Activated T-helper 1 cell treated with anti-CD3 and anti-CD28 coated beads, Interleukin-12 subunit alpha, Interleukin-12 subunit beta, Interleukin-2, Interleukin-4 antibody, amounts not matched to agents 30 ng/mL and 10 ng/mL and 1 ng/mL, durations not matched to agents 14 hours and 24 hours and 36 hours (primary cell): ENCODE data around the gene LAMA5. TPM values are rescaled to one million over a fixed set of nuclear protein-coding genes. Genes with fewer than 3 reads are reported as not detected.

Experiments
- DNase-seq: peaks from one replicate; pipeline ENCODE4 v3.0.0; 2021; ENCODE audit warnings: low spot score
- H3K27ac Mint-ChIP-seq: one replicate; pipeline ENCODE4 v1.8.0; 2021; ENCODE audit warnings: mild to moderate bottlenecking, mixed read lengths
- H3K27me3 Mint-ChIP-seq: one replicate; pipeline ENCODE4 v1.8.0; 2022; ENCODE audit warnings: mild to moderate bottlenecking, moderate library complexity, mixed read lengths; ENCODE audit not compliant: insufficient read depth
- H3K36me3 Mint-ChIP-seq: one replicate; pipeline ENCODE4 v1.8.0; 2021; ENCODE audit warnings: low read depth, mixed read lengths
- H3K4me1 Mint-ChIP-seq: one replicate; pipeline ENCODE4 v1.8.0; 2021; ENCODE audit warnings: low read depth, mixed read lengths
- H3K4me3 Mint-ChIP-seq: one replicate; pipeline ENCODE4 v1.8.0; 2021; ENCODE audit warnings: mild to moderate bottlenecking, moderate library complexity, mixed read lengths
- H3K9me3 Mint-ChIP-seq: one replicate; pipeline ENCODE4 v1.8.0; 2021; ENCODE audit warnings: mixed read lengths
- intact Hi-C: fragments of 100-400 bp; cut with micrococcal nuclease; formaldehyde crosslinking; loops from one replicate; pipeline ENCODE4 v1.15.1; 2024
- total RNA-seq: library from RNA; stranded (reverse); gene quantifications from 2 replicates; pipeline ENCODE4 v1.2.3, GENCODE V29; 2022

The LAMA5 gene
- total RNA-seq, 1 donor from 2014 or later = 0.83 TPM

DNA sequence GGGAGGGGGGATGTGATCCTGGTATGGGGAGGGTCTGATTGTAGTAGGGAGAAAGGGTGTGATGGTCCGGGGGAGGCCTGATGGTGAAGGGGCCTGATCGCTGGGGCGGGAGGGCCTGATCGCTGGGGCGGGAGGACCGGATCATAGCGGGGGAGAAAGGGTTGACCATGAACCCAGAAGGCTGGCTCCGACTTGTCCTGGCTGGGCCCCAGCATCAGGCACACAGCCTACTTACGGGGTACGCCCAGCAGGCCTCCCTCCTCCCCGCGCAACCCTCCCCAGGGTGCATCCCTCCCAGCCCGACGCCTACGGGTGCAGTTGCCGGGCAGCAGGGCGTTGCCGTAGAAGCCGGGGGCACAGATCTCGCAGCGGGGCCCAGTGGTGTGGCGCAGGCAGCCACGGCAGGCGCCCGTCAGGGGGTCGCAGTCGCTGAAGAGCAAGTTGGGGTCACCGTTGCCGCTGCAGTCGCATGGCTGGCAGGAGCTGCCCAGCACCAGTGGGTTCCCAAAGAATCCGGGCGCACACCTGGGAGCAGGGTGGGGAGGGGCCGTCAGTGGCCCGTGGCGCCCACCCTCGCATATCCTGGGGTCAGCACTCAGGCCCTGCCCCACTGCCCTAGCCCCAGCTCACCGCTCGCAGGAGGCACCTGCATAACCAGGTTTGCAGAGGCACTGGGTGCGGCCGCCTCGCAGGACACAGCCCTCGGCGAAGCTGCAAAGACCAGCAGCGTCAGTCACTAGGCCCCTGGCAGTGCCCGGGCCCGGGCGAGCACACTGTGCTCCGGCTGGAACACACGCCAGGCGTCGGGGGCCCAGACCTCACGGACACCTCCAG, 43.7 kb downstream of the LAMA5 start:
- Mint-ChIP-seq H3K36me3 (no peaks in the 10 kb centered on the region), H3K9me3 (no peaks in the 10 kb centered on the region), H3K27ac (no peak overlapping the region), H3K4me1 (no peaks in the 10 kb centered on the region), H3K4me3 (no peak overlapping the region), H3K27me3 (no peaks in the 10 kb centered on the region)
- DNase-seq = no peak
- intact Hi-C loops = no loop called here

DNA sequence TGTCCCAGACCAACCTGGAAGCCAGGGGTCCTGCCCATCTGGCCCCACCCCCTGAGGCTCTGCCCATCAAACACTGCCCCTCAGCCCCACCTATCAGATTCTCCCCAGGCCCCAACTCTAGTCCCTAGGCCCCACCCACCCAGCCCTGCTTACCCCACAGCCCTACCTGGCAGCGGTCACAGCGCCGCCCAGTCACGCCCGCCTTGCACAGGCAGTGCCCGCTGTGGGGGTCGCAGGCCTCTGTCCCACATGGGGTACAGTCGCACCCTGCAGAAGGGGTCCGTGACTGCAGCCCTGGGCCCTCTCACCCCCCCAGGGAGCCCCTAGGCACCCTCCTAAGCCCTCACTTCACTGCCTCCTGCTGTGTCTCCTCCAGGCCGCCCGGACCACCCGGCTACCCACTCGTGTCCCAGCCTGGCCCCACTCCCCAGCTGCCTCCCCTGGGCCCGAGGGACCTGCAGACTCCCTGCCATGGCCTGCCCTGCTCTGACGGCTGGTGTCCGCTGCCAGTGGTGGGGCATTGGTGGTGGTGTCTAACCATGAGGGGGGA, 44.5 kb downstream of the LAMA5 start:
- Mint-ChIP-seq H3K27me3 (no peaks in the 10 kb centered on the region), H3K9me3 (no peaks in the 10 kb centered on the region), H3K4me3 (no peak overlapping the region), H3K36me3 (no peaks in the 10 kb centered on the region), H3K27ac (no peak overlapping the region), H3K4me1 (no peaks in the 10 kb centered on the region)
- intact Hi-C loops = no loop called here
- DNase-seq = no peak

DNA sequence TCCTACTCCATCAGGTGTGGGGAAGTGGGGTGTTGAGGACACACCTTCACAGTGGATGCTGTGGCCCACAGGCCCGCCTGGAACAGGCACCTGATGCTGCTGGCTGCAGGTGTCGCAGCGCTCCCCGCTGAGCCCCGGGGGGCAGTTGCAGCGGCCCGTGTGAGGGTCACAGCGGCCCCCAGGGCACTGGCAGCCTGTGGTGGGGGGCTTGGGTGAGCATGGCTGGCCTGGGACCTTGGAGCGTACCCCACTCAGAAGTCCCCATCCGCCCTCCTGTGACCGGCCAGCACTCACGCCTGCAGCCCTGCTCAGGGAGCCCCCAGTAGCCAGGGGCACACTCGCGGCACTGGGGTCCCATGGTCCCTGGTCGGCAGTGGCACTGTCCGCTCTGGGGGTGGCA, 45.1 kb downstream of the LAMA5 start:
- Mint-ChIP-seq H3K4me3 (no peak overlapping the region), H3K27ac (no peak overlapping the region), H3K4me1 (no peaks in the 10 kb centered on the region), H3K27me3 (no peaks in the 10 kb centered on the region), H3K36me3 (no peaks in the 10 kb centered on the region), H3K9me3 (no peaks in the 10 kb centered on the region)
- DNase-seq = no peak
- intact Hi-C loops = loop anchor here (1.0 kb wide), 1 partner anchor 19 kb away; no protein-coding TSS in a partner anchor

DNA sequence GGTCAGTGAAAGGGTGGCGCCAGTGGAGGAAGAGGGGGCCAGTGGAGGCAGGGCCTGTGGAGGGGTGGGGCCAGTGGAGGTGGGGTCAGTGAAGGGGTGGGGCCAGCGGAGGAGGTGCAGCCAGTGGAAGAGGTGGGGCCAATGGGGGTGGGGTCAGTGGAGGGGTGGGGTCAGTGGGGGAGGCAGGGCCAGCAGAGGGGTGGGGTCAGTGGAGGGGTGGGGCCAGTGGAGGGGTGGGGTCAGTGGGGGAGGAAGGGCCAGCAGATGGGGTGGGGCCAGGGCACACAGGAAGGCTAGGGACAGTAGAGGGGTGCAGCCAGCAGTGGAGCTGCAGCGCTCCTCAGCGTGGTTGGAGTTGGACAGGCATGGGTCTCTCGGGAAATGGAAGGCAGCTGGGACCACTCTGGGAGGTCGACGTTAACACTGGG, 45.6 kb downstream of the LAMA5 start:
- intact Hi-C loops = loop anchor here (1.0 kb wide), 1 partner anchor 18 kb away; no protein-coding TSS in a partner anchor
- no peaks in the 10 kb centered on the region for H3K4me1 Mint-ChIP-seq
- no peaks in the 10 kb centered on the region for H3K9me3 Mint-ChIP-seq
- H3K27me3 Mint-ChIP-seq = no peaks in the 10 kb centered on the region
- H3K4me3 Mint-ChIP-seq = no peak overlapping the region
- no peak for DNase-seq
- no peaks in the 10 kb centered on the region for H3K36me3 Mint-ChIP-seq
- H3K27ac Mint-ChIP-seq = no peak overlapping the region

DNA sequence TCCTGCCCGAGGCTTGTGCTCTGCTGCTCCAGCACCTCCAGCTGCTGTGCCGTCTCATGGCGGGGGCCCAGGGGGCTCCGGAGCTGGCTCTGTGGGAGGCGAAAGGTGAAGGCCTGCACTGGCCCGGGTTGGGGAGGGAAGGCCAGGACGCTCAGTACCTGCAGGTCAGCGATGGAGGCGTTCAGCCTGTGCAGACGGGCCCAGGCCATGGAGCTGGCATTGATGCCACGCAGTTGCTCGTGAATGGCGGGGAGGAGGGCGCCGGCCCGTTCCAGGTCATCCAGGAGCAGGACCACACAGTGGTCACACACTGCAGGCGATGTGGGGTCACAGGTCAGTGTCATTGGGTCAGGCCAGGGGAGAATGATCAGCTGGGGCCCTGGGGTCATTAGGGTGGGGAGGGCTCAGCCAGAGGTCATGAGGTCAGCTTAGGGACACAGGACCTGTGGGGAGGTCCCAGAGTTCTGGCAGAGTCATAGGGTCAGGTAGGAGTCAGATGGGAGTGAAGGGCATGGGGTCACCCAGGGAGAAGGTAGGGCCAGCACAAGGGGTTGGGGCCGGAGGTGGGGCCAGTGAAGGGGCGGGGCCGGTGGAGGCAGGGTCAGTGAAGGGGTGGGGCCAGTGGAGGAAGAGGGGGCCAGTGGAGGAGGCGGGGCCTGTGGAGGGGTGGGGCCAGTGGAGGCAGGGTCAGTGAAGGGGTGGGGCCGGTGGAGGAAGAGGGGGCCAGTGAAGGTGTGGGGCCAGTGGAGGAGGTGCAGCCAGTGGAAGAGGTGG, 46.3 kb downstream of the LAMA5 start:
- DNase-seq = no peak
- Mint-ChIP-seq H3K36me3 (no peaks in the 10 kb centered on the region), H3K27me3 (no peaks in the 10 kb centered on the region), H3K4me1 (no peaks in the 10 kb centered on the region), H3K27ac (no peak overlapping the region), H3K4me3 (no peak overlapping the region), H3K9me3 (no peaks in the 10 kb centered on the region)
- intact Hi-C loops = loop anchor here (1.0 kb wide), 1 partner anchor 17 kb away; no protein-coding TSS in a partner anchor

DNA sequence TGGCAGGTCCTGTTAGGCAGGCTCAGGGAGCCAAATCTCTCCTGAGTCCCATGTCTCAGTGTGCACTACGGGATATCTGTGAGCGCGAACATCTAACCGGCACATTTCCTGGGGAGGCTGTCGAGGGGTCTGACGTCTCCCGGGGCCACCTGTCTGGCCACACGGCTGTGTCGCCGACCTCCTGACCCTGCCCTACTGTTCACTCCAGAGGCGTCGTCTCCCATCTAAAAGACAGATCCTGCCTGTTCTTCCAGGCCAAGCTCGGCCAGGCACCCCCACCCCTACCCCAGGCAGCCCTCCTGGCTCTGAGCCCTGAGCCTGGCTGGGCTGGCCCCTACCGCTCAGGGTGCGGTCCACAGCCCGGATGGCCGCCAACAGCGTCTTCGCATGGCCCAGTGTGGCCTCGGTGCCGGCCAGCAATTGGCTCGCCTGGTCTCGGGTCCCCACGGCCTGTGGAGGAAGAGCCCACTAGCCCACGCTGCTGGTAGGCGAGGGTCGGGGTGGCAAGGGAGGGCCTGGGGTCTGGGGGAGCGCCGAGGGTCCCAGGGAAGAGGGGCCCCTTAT, 47.7 kb downstream of the LAMA5 start:
- intact Hi-C loops = no loop called here
- Mint-ChIP-seq H3K27ac (no peak overlapping the region), H3K4me3 (no peak overlapping the region), H3K4me1 (no peaks in the 10 kb centered on the region), H3K36me3 (no peaks in the 10 kb centered on the region), H3K9me3 (no peaks in the 10 kb centered on the region), H3K27me3 (no peaks in the 10 kb centered on the region)
- DNase-seq = no peak

DNA sequence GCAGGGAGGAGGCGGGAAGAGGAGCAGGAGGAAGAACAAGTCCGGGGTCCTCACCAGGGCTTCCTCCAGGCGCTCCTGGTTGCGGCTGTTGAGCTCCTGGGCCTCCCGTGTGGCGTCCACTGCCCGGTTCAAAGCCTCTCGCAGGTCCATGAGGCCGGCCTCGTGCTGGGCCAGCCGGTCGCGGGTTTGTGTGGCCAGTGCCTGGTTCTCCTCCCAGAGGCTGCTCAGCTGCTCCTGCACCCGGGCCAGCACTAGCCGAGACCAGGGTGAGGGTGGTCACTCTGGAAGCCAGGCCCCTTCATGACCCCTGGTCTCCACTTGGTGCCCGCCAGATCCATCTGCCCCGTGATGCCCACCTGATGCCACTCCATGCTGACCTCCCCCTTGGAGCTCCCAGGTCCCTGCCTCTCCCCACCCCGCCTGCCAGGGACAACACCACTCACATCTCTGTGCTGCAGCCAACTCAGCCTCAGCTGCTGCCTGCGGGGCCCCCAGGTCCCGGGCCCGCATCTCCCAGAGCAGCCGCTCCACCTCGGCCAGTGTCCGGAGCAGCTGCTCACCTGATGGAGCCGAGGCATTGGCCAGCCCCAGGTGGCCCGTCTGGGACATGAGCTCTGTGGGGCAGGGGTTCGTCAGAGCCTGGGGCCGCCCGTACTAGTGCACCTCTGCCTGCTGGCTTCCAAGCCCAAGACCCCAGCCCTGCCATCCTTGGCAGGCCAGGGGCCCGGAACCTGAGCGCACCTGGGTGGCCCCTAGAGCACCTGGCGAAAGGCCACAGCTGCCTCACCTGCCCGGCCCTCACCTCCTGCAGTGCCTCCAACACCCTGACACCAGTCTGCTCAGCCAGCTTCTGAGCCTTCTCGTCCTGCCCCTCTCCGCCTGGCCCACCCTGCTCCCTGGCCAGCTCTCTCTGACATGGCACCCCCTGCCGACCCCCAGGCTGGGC, 48.4 kb downstream of the LAMA5 start:
- Mint-ChIP-seq H3K36me3 (no peaks in the 10 kb centered on the region), H3K27ac (no peak overlapping the region), H3K4me3 (no peak overlapping the region), H3K4me1 (no peaks in the 10 kb centered on the region), H3K27me3 (no peaks in the 10 kb centered on the region), H3K9me3 (no peaks in the 10 kb centered on the region)
- intact Hi-C loops = no loop called here
- no peak for DNase-seq

DNA sequence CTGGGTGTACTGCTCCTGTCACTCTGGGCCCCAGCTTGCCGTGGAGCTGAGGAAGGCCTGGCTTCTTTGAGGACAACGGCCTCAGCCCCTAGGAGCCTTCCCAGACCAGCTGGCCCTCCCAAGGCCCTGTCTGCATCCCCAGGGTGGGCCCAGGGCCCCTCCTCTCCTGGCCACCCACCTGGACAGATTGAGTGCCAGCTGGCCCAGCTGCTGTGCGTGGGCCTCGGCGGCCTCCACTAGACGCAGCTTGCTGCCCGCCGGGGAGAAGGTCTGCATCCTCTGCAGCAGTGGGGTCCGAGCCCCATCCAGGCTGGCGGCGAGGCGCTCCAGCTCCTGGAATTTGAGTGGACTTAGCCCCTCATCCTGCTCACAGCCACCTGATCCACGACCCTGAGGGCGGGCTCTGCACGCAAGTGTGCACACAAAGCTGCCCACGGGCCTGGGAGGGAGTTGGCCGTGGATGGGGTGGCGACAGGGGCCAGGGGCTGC, 49.9 kb downstream of the LAMA5 start:
- no peak overlapping the region for H3K4me3 Mint-ChIP-seq
- H3K27me3 Mint-ChIP-seq = no peaks in the 10 kb centered on the region
- intact Hi-C loops = no loop called here
- H3K36me3 Mint-ChIP-seq = no peaks in the 10 kb centered on the region
- H3K4me1 Mint-ChIP-seq = no peaks in the 10 kb centered on the region
- DNase-seq = no peak
- H3K9me3 Mint-ChIP-seq = no peaks in the 10 kb centered on the region
- no peak overlapping the region for H3K27ac Mint-ChIP-seq

DNA sequence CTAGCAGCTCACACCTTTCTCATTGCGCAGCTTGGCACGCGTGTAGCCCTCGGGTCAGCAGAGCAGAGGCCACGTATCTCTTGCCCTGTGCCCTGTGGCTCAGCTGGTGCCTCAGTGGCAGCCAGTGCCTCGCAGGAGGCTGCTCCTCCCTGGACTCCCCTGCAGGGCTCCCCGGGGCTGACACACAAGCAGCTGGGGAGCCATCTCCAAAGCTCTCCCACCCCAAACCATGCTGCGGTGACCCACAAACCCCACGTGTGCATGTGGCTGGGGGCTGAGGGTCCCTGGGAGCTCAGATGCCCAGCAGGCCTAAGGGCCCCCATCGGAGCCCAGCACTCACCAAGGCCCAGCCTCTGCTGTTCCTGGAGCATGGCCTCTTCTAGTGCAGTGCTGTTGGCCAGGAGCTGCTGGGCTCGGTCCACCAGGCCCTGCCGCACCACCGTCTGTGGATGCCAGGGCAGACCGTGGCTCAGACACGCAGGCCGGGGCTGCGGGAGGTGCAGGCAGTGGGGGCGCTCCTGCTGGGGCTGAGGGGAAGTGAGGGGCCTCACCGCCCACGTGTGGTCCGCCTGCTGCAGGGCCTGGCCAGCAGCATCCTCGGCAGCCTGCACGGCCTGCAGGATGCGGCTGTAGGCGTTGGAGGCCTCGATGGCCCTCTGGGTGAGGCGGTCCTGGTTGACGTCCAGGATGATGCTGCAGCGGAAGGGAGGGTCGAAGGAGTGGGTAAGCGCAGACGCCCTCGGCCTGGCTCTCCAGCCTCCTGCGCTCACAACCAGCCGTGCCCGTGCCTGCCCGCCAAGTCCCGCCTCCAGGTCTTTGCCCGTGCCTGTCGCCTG, 50.6 kb downstream of the LAMA5 start:
- no peaks in the 10 kb centered on the region for H3K36me3 Mint-ChIP-seq
- DNase-seq = no peak
- H3K27me3 Mint-ChIP-seq = no peaks in the 10 kb centered on the region
- H3K4me3 Mint-ChIP-seq = no peak overlapping the region
- no peaks in the 10 kb centered on the region for H3K9me3 Mint-ChIP-seq
- intact Hi-C loops = no loop called here
- H3K27ac Mint-ChIP-seq = no peak overlapping the region
- H3K4me1 Mint-ChIP-seq = no peaks in the 10 kb centered on the region

DNA sequence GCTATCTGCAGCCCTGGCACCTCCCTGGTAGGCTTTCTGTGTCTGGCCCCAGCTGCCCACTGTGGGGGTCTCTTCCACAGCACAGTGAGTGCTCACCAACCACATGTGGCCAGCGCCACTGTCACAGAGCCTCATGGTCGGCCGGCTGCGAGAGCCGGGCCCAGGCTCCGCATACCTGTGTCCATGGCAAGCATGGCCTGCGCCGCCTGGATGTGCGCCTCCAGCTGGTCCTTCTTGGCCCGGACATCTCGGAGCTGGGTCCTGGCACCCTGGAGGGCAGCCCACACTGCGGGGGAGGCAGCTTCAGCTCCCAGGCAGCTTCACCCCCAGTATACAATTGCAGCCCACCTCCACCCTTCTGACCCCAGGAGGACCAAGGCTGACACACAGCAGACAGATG, 51.3 kb downstream of the LAMA5 start:
- Mint-ChIP-seq H3K4me1 (no peaks in the 10 kb centered on the region), H3K27me3 (no peaks in the 10 kb centered on the region), H3K4me3 (no peak overlapping the region), H3K27ac (no peak overlapping the region), H3K36me3 (no peaks in the 10 kb centered on the region), H3K9me3 (no peaks in the 10 kb centered on the region)
- no peak for DNase-seq
- intact Hi-C loops = no loop called here

DNA sequence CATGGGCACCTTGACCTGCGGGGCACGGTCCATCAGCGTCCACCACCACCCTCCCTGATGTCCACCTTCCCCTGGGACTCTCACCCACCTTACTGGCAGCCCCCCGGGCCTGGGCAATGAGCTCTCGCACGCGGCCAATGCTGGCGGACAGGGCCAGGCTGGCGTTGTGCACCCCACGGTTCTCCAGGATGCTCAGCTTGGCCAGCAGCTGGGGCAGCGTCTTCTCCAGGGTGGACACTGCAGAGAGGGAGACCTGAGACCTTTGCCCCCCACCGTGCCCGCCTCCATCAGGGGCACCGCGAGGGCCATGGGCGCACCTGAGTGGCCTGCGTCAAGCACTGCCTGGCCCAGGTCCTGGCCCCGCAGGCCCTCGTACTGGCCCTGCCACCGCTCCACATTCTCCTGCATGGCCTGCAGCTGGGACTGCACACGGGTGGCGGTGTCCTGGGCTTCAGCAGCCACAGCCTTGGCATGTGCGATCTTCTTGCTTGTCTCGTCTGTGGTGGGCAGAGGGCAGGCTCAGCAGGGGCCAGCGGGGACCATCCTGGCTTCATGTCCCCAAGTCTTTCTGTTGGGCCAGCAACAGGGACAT, 52.3 kb downstream of the LAMA5 start:
- Mint-ChIP-seq H3K27ac (no peak overlapping the region), H3K9me3 (no peaks in the 10 kb centered on the region), H3K4me3 (no peak overlapping the region), H3K36me3 (no peaks in the 10 kb centered on the region), H3K27me3 (no peaks in the 10 kb centered on the region), H3K4me1 (no peaks in the 10 kb centered on the region)
- intact Hi-C loops = no loop called here
- no peak for DNase-seq
